IMR-90 (cell line): ENCODE measurements around the gene PPIB.

Source experiments
- CEBPB ChIP-seq: IDR thresholded peaks from 2 replicates; pipeline ENCODE4 v1.6.1; 2012; ENCODE audit warnings: low read depth, low read length, improper control_type of control experiment
- CHD1 ChIP-seq: IDR thresholded peaks from 2 replicates; pipeline ENCODE4 v1.6.1; 2012; ENCODE audit warnings: low read depth, low read length, improper control_type of control experiment
- MAFK ChIP-seq: IDR thresholded peaks from 2 replicates; pipeline ENCODE4 v1.6.1; 2012; ENCODE audit warnings: low read depth, low read length, improper control_type of control experiment
- MAZ ChIP-seq: IDR thresholded peaks from 2 replicates; pipeline ENCODE4 v1.6.1; 2012; ENCODE audit warnings: low read depth, mild to moderate bottlenecking, low read length, improper control_type of control experiment, moderate library complexity, borderline replicate concordance
- POLR2A ChIP-seq: IDR thresholded peaks from 2 replicates; pipeline ENCODE4 v1.6.1; 2012; ENCODE audit warnings: mild to moderate bottlenecking, low read depth, low read length
- RCOR1 ChIP-seq: IDR thresholded peaks from 2 replicates; pipeline ENCODE4 v1.6.1; 2012; ENCODE audit warnings: mild to moderate bottlenecking, low read length, improper control_type of control experiment; ENCODE audit not compliant: insufficient replicate concordance
- SMC3 ChIP-seq: fragments of 150-350 bp; IDR thresholded peaks from 2 replicates; pipeline ENCODE4 v1.6.1; 2016; ENCODE audit warnings: low read depth, mild to moderate bottlenecking, antibody characterized with exemption, low read length, moderate library complexity
- TF ChIP-seq, protein P1 (sequence below): conservative IDR thresholded peaks from 2 replicates; pipeline ENCODE4 v1.5.1; 2012; ENCODE audit warnings: mild to moderate bottlenecking, low read depth, low read length, improper control_type of control experiment

DNA sequence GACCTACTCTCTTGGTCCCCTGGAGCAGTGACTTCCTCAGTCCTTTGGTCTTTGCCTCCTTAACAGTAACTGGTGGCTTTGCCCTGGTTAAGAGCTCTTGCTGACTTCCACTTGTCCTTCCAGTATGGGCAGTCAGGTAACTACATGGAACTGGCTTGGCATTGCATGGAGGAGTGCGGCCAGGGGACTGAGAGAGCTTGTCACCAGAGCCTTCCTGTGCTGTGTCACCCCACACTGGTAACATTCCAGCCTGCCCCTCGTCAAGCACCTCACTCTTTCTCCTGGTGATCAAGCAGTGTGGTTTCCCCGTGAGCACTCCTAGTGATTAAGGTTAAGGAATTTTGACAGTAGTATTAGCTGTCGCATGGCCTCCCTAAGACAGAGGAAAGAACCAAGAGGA, 30.6 kb downstream of the PPIB start:
- TF ChIP-seq MAFK, result no peak
- TF ChIP-seq, protein P1, sequence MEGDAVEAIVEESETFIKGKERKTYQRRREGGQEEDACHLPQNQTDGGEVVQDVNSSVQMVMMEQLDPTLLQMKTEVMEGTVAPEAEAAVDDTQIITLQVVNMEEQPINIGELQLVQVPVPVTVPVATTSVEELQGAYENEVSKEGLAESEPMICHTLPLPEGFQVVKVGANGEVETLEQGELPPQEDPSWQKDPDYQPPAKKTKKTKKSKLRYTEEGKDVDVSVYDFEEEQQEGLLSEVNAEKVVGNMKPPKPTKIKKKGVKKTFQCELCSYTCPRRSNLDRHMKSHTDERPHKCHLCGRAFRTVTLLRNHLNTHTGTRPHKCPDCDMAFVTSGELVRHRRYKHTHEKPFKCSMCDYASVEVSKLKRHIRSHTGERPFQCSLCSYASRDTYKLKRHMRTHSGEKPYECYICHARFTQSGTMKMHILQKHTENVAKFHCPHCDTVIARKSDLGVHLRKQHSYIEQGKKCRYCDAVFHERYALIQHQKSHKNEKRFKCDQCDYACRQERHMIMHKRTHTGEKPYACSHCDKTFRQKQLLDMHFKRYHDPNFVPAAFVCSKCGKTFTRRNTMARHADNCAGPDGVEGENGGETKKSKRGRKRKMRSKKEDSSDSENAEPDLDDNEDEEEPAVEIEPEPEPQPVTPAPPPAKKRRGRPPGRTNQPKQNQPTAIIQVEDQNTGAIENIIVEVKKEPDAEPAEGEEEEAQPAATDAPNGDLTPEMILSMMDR, result no peak
- TF ChIP-seq MAZ, result no peak
- no peak for TF ChIP-seq POLR2A
- TF ChIP-seq SMC3, result no peak
- TF ChIP-seq RCOR1, result no peak
- no peak for TF ChIP-seq CHD1
- TF ChIP-seq CEBPB, result no peak
